Skeletal muscle tissue (tissue), 4 donors: ENCODE data around the gene LCN1. TPM values are rescaled to one million over a fixed set of nuclear protein-coding genes. Genes with fewer than 3 reads are reported as not detected.

Experiments used
- H3K27ac ChIP-seq: one replicate; pipeline ENCODE4 v1.7.0; 2013; ENCODE audit warnings: mild to moderate bottlenecking, low read depth, low read length, inconsistent platforms
- H3K27me3 ChIP-seq, 3 donors: one replicate each; pipeline ENCODE4 v1.7.0; 2013; ENCODE audit warnings: low read length in 3 of 3; ENCODE audit not compliant: control insufficient read depth in 3 of 3, insufficient read depth in 3 of 3
- H3K36me3 ChIP-seq, 3 donors: one replicate each; pipeline ENCODE4 v1.7.0; 2013; ENCODE audit warnings: low read length in 3 of 3; ENCODE audit not compliant: control insufficient read depth in 3 of 3, insufficient read depth in 3 of 3
- H3K4me1 ChIP-seq, 3 donors: one replicate each; pipeline ENCODE4 v1.7.0; 2013; ENCODE audit warnings: low read length in 3 of 3, mild to moderate bottlenecking in 3 of 3; ENCODE audit not compliant: control insufficient read depth in 3 of 3, insufficient read depth in 3 of 3
- H3K4me3 ChIP-seq, 3 donors: one replicate each; pipeline ENCODE4 v1.7.0; 2013; ENCODE audit warnings: low read length in 3 of 3
- H3K9ac ChIP-seq, 3 donors: one replicate each; pipeline ENCODE4 v1.7.0; 2013; ENCODE audit warnings: low read length in 3 of 3, mild to moderate bottlenecking in 3 of 3, moderate library complexity in 2 of 3, low read depth in 1 of 3
- H3K9me3 ChIP-seq, 3 donors: one replicate each; pipeline ENCODE4 v1.7.0; 2013; ENCODE audit warnings: low read length in 3 of 3; ENCODE audit not compliant: control insufficient read depth in 3 of 3
- total RNA-seq: library from RNA; depleted of rRNA; stranded (reverse); fragments of >200 nt; gene quantifications from one replicate; pipeline ENCODE4 v1.2.3, GENCODE V29; 2014
- donor health status: Osteomylitis.

Gene LCN1
- total RNA-seq, 1 donor from 2014 or later, result not detected

GRCh38 chr9:135552698-135553171 is 31.5 kb downstream of the LCN1 start:
- Histone ChIP-seq H3K4me1 (no peaks in the 10 kb centered on the region), H3K27ac (no peak overlapping the region), H3K27me3 (peaks cover 0 to 15% (median 7%) of the 10 kb centered on the region in 3 donors), H3K9me3 (no peaks in the 10 kb centered on the region), H3K4me3 (no peak overlapping the region), H3K9ac (no peak overlapping the region), H3K36me3 (no peaks in the 10 kb centered on the region)

DNA sequence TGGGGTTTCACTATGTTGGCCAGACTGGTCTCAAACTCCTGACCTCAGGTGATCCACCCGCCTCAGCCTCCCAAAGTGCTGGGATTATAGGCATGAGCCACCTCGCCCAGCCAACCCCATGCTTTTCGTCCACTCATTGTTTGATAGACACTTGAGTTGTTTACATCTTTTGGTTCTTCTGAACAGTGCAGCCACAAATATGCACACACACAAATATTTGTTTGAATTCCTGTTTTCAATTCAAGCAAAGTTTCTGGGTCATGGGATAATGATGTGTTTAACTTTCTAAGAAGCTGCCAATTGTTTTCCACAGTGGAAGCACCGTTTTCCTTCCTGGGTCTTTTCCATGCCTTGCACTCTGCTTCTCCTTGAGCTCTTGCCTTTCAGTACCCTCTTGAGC is 33.5 kb downstream of the LCN1 start:
- Histone ChIP-seq H3K27me3 (peaks cover 3 to 19% (median 10%) of the 10 kb centered on the region in 3 donors), H3K36me3 (no peaks in the 10 kb centered on the region), H3K27ac (no peak overlapping the region), H3K4me3 (no peak overlapping the region), H3K9ac (no peak overlapping the region), H3K9me3 (no peaks in the 10 kb centered on the region), H3K4me1 (no peaks in the 10 kb centered on the region)

GRCh38 chr9:135555203-135555602 is 34.0 kb downstream of the LCN1 start:
- no peaks in the 10 kb centered on the region for H3K4me1 ChIP-seq

DNA sequence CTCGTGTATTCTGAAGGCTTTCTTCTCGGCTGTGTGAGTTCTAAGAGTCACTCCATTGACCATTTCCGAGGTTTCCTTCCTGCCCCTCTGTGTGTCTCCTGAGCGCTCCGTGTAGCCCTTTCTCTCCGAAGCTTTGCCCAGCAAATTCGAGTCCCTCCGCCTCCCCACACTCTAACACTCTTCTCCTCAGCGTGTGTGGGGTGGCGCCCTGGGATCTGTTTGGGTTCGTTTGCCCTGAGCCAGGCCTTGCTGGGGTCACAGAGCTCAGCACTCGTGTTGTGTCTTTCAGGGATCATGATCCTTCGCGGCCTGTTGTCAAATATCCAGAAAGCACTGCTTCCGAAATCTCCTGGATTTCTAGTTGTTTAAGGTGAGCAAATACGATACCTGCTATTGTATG is 34.7 kb downstream of the LCN1 start:
- H3K36me3 ChIP-seq, result no peaks in the 10 kb centered on the region
- H3K4me1 ChIP-seq, result no peaks in the 10 kb centered on the region
- peaks cover 5 to 17% (median 8%) of the 10 kb centered on the region in 3 donors for H3K27me3 ChIP-seq
- no peak overlapping the region for H3K4me3 ChIP-seq
- no peak overlapping the region for H3K9ac ChIP-seq
- H3K9me3 ChIP-seq, result no peaks in the 10 kb centered on the region
- no peak overlapping the region for H3K27ac ChIP-seq

More at GRCh38 chr9:135555203-135555602, 34.0 kb downstream of the LCN1 start:
- Histone ChIP-seq H3K9ac (no peak overlapping the region), H3K9me3 (no peaks in the 10 kb centered on the region), H3K4me3 (no peak overlapping the region), H3K36me3 (no peaks in the 10 kb centered on the region), H3K27ac (no peak overlapping the region), H3K27me3 (peaks cover 5 to 19% (median 11%) of the 10 kb centered on the region in 3 donors)

DNA sequence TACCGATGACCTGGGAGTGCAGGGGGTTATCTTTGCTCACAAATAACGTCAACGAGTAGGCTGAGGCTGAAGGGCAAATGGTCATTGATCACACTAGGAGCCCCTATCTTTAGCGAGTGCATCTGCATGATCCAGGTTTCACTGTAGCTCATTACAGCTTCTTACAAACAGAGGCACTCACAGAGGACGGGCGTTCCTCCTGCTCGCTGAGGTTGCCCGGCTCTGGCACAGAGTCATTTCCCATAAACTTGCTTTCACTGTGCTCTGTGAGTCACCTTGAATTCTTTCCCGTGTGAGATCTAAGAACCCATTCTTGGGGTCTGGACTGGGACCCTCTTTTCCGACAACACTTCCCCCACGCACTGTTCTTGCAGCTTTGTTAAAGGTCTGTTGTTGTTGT is 38.4 kb downstream of the LCN1 start:
- no peak overlapping the region for H3K4me3 ChIP-seq
- no peak overlapping the region for H3K27ac ChIP-seq
- no peaks in the 10 kb centered on the region for H3K36me3 ChIP-seq
- H3K9me3 ChIP-seq, result no peaks in the 10 kb centered on the region
- peaks cover 18 to 31% (median 26%) of the 10 kb centered on the region in 3 donors for H3K27me3 ChIP-seq
- H3K9ac ChIP-seq, result no peak overlapping the region
- H3K4me1 ChIP-seq, result no peaks in the 10 kb centered on the region

GRCh38 chr9:135561391-135562234 is 40.4 kb downstream of the LCN1 start, which contains the start of gene PAEP:
Gene PAEP, plus strand, starts transcription at chr9:135561756.
- Histone ChIP-seq H3K4me3 (no peak within 1 kb of the TSS), H3K9ac (no peak within 1 kb of the TSS), H3K27ac (no peak within 1 kb of the TSS), H3K27me3 (peaks cover 26 to 43% (median 37%) of the 10 kb centered on the region in 3 donors), H3K36me3 (no peaks in the 10 kb centered on the region), H3K9me3 (no peaks in the 10 kb centered on the region), H3K4me1 (no peaks in the 10 kb centered on the region)

DNA sequence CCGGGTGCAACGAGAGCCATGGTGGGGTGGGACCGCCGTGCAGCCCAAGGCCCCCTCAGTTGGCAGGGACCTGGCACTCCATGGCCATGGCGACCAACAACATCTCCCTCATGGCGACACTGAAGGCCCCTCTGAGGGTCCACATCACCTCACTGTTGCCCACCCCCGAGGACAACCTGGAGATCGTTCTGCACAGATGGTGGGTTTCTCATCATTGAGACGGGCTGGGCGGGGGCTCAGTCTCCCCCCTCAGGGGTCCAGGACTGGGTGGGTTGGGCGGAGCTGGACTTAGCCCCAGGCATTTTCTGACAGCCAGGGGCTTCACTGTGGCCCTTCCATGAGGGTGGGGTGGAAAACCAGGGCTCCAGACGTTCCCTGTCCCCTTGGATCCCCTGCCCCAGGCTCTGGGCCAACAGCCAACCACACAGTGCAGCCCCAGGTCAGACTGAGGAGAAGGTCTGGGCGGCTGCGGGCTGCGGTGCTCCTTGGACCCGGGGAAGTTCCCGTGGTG is 41.0 kb downstream of the LCN1 start:
- H3K27me3 ChIP-seq, result peaks cover 26 to 44% (median 42%) of the 10 kb centered on the region in 3 donors
- no peaks in the 10 kb centered on the region for H3K36me3 ChIP-seq
- no peaks in the 10 kb centered on the region for H3K4me1 ChIP-seq
- H3K9ac ChIP-seq, result no peak overlapping the region
- H3K4me3 ChIP-seq, result no peak overlapping the region
- H3K9me3 ChIP-seq, result no peaks in the 10 kb centered on the region
- no peak overlapping the region for H3K27ac ChIP-seq

GRCh38 chr9:135563039-135563476 is 41.8 kb downstream of the LCN1 start:
- H3K4me1 ChIP-seq, result no peaks in the 10 kb centered on the region
- H3K27me3 ChIP-seq, result peaks cover 26 to 46% (median 43%) of the 10 kb centered on the region in 3 donors
- H3K27ac ChIP-seq, result no peak overlapping the region
- no peaks in the 10 kb centered on the region for H3K36me3 ChIP-seq
- no peak overlapping the region for H3K4me3 ChIP-seq
- no peak overlapping the region for H3K9ac ChIP-seq
- no peaks in the 10 kb centered on the region for H3K9me3 ChIP-seq

GRCh38 chr9:135563858-135564257 is 42.6 kb downstream of the LCN1 start:
- Histone ChIP-seq H3K27ac (no peak overlapping the region), H3K4me3 (no peak overlapping the region), H3K4me1 (no peaks in the 10 kb centered on the region), H3K9me3 (no peaks in the 10 kb centered on the region), H3K27me3 (peaks cover 26 to 46% (median 43%) of the 10 kb centered on the region in 3 donors), H3K9ac (no peak overlapping the region), H3K36me3 (no peaks in the 10 kb centered on the region)

GRCh38 chr9:135565141-135565628 is 43.9 kb downstream of the LCN1 start:
- peaks cover 21 to 42% (median 39%) of the 10 kb centered on the region in 3 donors for H3K27me3 ChIP-seq
- H3K9ac ChIP-seq, result no peak overlapping the region
- no peaks in the 10 kb centered on the region for H3K9me3 ChIP-seq
- H3K27ac ChIP-seq, result no peak overlapping the region
- no peak overlapping the region for H3K4me3 ChIP-seq
- no peaks in the 10 kb centered on the region for H3K4me1 ChIP-seq
- no peaks in the 10 kb centered on the region for H3K36me3 ChIP-seq
